PFSK-1 (cell line): ENCODE results near the gene PCNX3.

Source experiments
- FOXP2 ChIP-seq: optimal IDR thresholded peaks from 2 replicates; pipeline ENCODE3; 2011; ENCODE audit warnings: borderline replicate concordance, control low read depth, inconsistent platforms; ENCODE audit not compliant: insufficient read depth; ENCODE audit errors: extremely low read length, extremely low read depth
- POLR2AphosphoS5 ChIP-seq: IDR thresholded peaks from 2 replicates; pipeline ENCODE4 v1.6.1; 2012; ENCODE audit warnings: low read depth, mild to moderate bottlenecking, control low read depth, low read length, moderate library complexity
- REST ChIP-seq, 2 experiments: IDR thresholded peaks; 2 replicates each; pipeline versions ENCODE4 v1.6.1 to v1.8.0; 2011 to 2012; ENCODE audit warnings: low read depth in 2 of 2, low read length in 2 of 2, control low read depth in 1 of 2, inconsistent platforms in 1 of 2, mild to moderate bottlenecking in 1 of 2, moderate library complexity in 1 of 2; ENCODE audit not compliant: insufficient read depth in 1 of 2
- TAF1 ChIP-seq: IDR thresholded peaks from 2 replicates; pipeline ENCODE4 v1.6.1; 2012; ENCODE audit warnings: low read length, control low read depth, borderline replicate concordance; ENCODE audit not compliant: insufficient read depth

GRCh38 chr11:65574811-65575567, 40.6 kb upstream of the PCNX3 start:
- TF ChIP-seq FOXP2 (no peak), TAF1 (peak; percentile 25; the same call in 1 of the 2 replicates), POLR2AphosphoS5 (peak; percentile 41), REST (IDR thresholded peaks at IDR 0.05; ENCODE audit: insufficient read depth in 1 of 2, low read depth in 2 of 2, low read length in 2 of 2) (no peak)
